Measurements from ENCODE around the gene JAKMIP1. TPM values are rescaled to one million over a fixed set of nuclear protein-coding genes. Genes with fewer than 3 reads are reported as not detected.

Gene JAKMIP1
- total and polyA plus RNA-seq, 2 of the 13 experiments (the other 11 are each of a cell fraction or from before 2014, with no cell fraction given): not detected

DNA sequence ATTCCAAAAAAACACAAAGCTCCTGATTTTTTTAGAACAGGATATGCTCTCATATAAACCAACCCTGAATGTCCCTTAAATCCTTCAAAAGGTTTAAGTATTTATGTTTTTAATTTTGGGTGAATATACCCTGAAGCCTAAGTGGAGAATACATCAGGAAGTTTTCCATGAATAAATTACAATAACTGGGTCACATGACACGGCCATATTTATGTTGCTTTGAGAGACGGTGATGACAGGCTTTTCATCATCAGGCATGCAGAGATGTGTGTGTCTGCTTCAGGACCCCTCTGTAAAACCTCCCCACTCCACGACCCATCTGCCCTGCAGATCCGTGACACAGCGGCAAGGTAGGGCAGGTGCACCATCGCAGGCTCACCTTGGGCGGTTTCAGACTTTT, 121.8 kb downstream of the JAKMIP1 start (continued):
- TF ChIP-seq, protein P1, sequence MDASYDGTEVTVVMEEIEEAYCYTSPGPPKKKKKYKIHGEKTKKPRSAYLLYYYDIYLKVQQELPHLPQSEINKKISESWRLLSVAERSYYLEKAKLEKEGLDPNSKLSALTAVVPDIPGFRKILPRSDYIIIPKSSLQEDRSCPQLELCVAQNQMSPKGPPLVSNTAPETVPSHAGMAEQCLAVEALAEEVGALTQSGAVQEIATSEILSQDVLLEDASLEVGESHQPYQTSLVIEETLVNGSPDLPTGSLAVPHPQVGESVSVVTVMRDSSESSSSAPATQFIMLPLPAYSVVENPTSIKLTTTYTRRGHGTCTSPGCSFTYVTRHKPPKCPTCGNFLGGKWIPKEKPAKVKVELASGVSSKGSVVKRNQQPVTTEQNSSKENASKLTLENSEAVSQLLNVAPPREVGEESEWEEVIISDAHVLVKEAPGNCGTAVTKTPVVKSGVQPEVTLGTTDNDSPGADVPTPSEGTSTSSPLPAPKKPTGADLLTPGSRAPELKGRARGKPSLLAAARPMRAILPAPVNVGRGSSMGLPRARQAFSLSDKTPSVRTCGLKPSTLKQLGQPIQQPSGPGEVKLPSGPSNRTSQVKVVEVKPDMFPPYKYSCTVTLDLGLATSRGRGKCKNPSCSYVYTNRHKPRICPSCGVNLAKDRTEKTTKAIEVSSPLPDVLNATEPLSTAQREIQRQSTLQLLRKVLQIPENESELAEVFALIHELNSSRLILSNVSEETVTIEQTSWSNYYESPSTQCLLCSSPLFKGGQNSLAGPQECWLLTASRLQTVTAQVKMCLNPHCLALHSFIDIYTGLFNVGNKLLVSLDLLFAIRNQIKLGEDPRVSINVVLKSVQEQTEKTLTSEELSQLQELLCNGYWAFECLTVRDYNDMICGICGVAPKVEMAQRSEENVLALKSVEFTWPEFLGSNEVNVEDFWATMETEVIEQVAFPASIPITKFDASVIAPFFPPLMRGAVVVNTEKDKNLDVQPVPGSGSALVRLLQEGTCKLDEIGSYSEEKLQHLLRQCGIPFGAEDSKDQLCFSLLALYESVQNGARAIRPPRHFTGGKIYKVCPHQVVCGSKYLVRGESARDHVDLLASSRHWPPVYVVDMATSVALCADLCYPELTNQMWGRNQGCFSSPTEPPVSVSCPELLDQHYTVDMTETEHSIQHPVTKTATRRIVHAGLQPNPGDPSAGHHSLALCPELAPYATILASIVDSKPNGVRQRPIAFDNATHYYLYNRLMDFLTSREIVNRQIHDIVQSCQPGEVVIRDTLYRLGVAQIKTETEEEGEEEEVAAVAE (CRISPR knock-in tag; IDR thresholded peaks at IDR 0.05; ENCODE audit: borderline replicate concordance): no peak
- TF ChIP-seq, protein P2, sequence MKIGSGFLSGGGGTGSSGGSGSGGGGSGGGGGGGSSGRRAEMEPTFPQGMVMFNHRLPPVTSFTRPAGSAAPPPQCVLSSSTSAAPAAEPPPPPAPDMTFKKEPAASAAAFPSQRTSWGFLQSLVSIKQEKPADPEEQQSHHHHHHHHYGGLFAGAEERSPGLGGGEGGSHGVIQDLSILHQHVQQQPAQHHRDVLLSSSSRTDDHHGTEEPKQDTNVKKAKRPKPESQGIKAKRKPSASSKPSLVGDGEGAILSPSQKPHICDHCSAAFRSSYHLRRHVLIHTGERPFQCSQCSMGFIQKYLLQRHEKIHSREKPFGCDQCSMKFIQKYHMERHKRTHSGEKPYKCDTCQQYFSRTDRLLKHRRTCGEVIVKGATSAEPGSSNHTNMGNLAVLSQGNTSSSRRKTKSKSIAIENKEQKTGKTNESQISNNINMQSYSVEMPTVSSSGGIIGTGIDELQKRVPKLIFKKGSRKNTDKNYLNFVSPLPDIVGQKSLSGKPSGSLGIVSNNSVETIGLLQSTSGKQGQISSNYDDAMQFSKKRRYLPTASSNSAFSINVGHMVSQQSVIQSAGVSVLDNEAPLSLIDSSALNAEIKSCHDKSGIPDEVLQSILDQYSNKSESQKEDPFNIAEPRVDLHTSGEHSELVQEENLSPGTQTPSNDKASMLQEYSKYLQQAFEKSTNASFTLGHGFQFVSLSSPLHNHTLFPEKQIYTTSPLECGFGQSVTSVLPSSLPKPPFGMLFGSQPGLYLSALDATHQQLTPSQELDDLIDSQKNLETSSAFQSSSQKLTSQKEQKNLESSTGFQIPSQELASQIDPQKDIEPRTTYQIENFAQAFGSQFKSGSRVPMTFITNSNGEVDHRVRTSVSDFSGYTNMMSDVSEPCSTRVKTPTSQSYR (CRISPR knock-in tag; IDR thresholded peaks at IDR 0.05; ENCODE audit: borderline replicate concordance): no peak
- TF ChIP-seq DMAP1 (CRISPR knock-in tag; IDR thresholded peaks at IDR 0.05): no peak
- no peak for TF ChIP-seq U2AF1 (optimal IDR thresholded peaks at IDR 0.05; ENCODE audit: low read depth, low read length)
- no peak for TF ChIP-seq ZNF224 (CRISPR knock-in tag; IDR thresholded peaks at IDR 0.05)

DNA sequence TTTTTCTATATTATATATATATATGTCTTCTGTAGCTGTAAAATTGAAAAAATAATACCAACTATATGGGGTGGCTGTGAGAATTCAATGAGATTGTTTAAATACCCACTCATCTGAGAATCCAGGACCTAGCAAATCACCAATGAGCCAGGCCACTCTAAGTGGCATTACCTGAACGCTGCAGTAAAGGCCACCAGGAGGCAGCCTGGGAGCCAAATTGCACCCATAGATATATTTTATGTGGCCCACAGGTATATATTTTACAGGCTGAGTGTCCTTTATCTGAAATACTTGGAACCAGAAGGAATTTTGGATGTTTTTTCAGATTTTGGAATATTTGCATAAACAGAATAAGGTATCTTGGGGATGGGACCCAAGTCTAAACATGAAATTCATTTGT, 124.0 kb downstream of the JAKMIP1 start:
- no peak for TF ChIP-seq KDM5B (CRISPR knock-in tag; IDR thresholded peaks at IDR 0.05; ENCODE audit: borderline replicate concordance)
- TF ChIP-seq, protein P3, sequence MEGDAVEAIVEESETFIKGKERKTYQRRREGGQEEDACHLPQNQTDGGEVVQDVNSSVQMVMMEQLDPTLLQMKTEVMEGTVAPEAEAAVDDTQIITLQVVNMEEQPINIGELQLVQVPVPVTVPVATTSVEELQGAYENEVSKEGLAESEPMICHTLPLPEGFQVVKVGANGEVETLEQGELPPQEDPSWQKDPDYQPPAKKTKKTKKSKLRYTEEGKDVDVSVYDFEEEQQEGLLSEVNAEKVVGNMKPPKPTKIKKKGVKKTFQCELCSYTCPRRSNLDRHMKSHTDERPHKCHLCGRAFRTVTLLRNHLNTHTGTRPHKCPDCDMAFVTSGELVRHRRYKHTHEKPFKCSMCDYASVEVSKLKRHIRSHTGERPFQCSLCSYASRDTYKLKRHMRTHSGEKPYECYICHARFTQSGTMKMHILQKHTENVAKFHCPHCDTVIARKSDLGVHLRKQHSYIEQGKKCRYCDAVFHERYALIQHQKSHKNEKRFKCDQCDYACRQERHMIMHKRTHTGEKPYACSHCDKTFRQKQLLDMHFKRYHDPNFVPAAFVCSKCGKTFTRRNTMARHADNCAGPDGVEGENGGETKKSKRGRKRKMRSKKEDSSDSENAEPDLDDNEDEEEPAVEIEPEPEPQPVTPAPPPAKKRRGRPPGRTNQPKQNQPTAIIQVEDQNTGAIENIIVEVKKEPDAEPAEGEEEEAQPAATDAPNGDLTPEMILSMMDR (CRISPR knock-in tag; IDR thresholded peaks at IDR 0.05): 0 out of 2 replicates have a peak, but pooled peaks have one; percentile 30
- H3K4me3 ChIP-seq (replicated peaks in 1 of 3; ENCODE audit: insufficient read depth in 1 of 3, low read depth in 2 of 3, low read length in 3 of 3): no peak overlapping the region
- POLR2A ChIA-PET: no interaction called here
- DNase-seq (ENCODE audit: low spot score) (no peak), ATAC-seq (peak; percentile 46; the same call in 1 of the 3 replicates), FAIRE-seq (no peak)
- no peak overlapping the region for H3K4me2 ChIP-seq (ENCODE audit: low read depth, low read length)
- no peaks in the 10 kb centered on the region for H4K20me1 ChIP-seq (ENCODE audit: insufficient read depth, low read length)
- H3K4me1 ChIP-seq (ENCODE audit: insufficient read depth, low read length): peaks cover 14% of the 10 kb centered on the region
- H3K27me3 ChIP-seq (ENCODE audit: control insufficient read depth in 1 of 2, insufficient read depth in 2 of 2, low read length in 2 of 2): peaks cover 2 to 3% of the 10 kb centered on the region in 2 experiments; a peak in 3 of 5 replicates
- H3K79me2 ChIP-seq (ENCODE audit: insufficient read depth, low read length): no peaks in the 10 kb centered on the region
- no TSS peak for BruUV-seq (replicated peaks)
- 0% methylated on average over 1 of the region's 1 CpG for WGBS (ENCODE audit: low lambda C conversion rate)
- no peak overlapping the region for H3K27ac ChIP-seq (ENCODE audit: extremely low read length, insufficient read depth, low read length)
- CTCF ChIA-PET (ENCODE audit: low intra/inter-chr PET ratio, low total read pairs): no interaction called here
- H2AFZ ChIP-seq (ENCODE audit: low read length): no peak overlapping the region
- intact Hi-C loops (cut with micrococcal nuclease; ENCODE audit: unreplicated experiment) (no loop called here), in situ Hi-C loops (cut with HindIII; ENCODE audit: extremely low pct_ligation_motif_present, low pct_unique_long_range_greater_than_20kb) (no loop called here)
- no peak overlapping the region for H3K9ac ChIP-seq (ENCODE audit: insufficient read depth, low read depth, low read length)
- H3K36me3 ChIP-seq (replicated peaks in 1 of 2; ENCODE audit: control insufficient read depth in 1 of 2, insufficient read depth in 2 of 2, low read length in 2 of 2): no peaks in the 10 kb centered on the region
- no peaks in the 10 kb centered on the region for H3K9me3 ChIP-seq (ENCODE audit: low read length)
